Fibroblast of skin of back (primary cell): Measurements from ENCODE around the gene GLI3.
A peak's percentile ranks its signal among the peaks of the same experiment; 100 is the strongest.

Experiments
- DNase-seq: peaks from one replicate; pipeline ENCODE4 v3.0.0-alpha.2; 2013

Gene GLI3

DNA sequence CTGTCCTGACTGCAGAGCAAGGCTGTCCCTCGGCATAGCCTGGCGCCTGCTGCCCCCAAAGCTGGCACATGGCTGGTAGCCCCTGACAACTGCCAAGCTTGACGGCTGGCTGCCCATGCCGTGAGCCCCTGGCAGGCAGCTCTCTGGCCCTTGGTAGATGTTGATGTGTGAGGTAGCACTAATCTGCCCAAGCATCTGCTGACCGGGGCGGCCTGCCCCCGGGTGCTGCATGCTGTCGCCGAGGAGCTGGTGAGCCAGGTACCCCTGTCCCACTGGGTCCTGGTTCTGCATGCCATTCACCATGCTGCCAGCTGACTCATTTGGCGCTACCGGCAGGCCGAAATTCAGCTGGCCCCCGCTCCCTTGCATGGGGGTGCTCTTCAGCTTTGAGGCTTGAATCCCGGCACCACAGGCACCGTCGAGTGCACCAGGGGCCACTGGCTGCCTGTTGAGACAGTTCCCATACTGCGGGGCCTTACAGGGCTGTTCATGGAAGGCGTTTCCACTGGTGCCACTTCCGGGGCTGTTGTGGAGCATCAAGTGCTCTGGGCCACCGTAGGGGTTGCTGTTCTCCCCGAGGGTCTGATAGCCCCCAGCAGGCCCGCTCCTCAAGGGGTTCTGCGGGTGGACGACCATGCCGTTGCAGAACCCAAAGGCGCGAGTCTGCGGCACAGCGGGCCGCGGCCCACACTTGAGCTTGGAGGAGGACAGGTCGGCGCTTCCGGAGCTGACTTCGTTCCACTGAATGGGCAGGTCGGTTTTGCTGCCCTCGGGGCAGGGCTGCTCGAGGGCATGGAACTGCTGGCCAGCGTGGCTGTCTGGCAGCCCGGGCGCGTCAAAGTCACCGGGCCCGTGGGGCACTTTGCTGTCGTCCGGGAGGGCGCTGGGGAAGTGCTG is 271.9 kb downstream of the GLI3 start:
- DNase-seq: no peak

DNA sequence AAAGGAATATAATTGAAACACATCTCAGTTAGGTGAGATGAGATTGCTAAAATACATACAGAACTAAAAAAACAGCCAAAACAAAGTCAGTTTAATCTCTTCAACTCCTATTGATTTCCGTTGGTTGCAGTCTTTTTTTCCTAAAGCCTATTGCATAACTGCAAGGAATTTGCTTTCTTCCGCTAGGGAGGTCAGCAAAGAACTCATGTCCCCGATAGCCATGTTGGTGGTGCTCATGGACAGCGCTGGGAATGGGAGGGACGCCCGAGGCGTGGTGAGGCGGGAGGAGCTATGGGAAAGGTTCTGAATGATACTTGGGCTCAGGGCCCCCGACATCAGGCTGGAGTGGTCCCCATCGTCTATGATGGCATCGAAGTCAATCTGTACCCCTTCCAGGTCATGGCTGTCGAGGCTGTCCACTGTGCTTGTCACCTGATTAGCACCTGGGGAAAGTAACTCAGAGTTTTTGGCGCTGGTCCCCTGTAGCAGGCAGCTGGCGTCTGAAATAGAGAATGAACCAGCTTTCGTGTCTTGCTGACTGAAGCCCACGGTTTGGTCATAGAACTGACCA is 272.7 kb downstream of the GLI3 start:
- no peak for DNase-seq

DNA sequence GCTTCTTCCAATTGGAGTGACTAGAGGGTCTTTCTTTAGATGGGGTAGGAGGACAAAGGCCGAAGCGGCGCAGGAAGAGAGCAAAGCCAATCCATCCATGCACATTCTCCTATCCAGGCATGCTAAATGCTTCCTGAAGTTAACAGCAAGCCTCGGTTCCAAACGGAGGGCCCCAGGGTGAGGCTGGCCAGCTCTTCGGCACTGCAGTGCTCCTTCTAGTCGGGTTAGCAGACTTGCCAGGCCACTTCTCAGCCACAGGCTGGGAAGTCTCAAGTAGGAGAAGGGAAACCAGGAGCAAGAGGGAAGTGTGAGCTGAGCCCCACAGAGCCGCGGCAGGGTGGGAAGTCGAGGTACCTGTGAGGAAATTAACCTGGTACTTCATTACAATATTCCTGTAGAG is 280.3 kb downstream of the GLI3 start:
- DNase-seq: no peak

DNA sequence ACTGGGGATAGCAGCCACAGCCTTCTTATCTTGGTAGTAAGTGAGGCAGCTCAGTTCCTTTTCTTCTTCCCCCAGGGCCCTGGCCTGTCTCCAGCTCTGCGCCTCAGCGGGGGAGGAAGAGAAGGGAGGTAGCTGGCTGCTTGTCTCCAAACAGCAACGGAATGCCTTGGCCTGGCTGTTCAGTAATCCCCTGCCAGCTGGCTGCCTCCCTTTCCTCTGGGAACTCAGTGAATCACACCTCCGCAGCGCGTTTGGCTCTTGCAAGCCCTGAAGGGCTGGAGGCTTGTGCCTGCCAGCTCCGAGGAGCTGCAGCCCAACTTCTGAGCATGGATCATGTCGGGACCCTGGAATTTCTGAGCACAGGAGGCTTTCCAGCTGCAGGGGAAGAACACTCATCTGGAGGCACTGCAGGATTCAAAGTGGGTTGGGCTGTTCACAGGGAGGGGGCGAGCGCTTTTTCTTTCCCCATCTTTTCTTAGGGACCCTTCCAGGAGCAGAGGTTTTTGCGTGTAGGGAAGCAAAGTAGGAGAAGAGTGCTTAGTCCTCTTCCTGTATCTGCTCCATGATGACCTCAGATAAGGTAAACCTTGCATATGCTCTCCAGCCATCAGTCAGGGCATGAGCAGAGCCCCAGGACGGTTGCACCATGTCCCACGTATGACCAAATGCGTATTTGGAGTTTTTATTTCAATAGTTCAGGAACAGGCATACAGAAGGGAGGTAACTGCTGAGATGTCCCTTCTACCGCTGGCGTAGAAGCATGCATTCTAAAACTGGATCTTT is 280.9 kb downstream of the GLI3 start:
- peak; percentile 99 for DNase-seq

DNA sequence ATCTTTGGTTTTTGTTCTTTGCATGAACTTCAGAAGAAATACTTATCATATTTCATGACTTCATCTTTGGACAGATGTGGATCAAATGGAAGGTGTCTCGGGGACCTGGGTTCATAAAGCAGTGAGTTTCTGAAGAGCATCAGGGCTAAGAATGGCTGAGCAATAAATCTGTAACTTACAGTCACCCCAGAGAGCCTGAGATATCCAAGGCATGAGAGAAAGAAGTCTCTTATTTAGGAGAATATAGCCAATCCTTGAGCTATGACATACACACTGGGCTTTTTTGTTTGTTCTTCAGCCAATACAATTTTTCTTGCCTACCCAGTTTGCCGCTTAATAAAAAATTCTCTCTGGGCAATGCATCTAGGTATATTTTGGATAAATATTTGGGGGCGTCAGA is 281.6 kb downstream of the GLI3 start:
- DNase-seq: peak; percentile 21

DNA sequence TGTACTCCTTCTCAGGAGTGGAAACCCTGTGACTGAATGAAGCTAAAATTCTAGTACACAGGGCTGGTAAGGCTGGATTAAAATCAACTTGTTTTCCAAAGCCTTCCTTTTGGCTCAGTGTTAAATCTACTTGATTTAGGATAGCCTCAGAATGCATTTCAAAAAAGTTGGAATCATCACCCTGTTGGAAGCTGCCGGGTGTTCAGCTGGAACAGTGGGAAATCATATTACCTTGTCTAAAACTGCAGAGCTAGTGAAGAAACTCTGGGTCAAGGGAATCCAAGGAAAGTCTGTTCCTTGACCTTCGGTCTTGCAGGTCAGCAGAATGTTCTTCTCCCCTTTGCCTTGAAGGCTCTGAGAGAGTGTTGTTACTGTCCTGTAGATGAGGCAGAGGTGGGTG is 282.0 kb downstream of the GLI3 start:
- no peak for DNase-seq

DNA sequence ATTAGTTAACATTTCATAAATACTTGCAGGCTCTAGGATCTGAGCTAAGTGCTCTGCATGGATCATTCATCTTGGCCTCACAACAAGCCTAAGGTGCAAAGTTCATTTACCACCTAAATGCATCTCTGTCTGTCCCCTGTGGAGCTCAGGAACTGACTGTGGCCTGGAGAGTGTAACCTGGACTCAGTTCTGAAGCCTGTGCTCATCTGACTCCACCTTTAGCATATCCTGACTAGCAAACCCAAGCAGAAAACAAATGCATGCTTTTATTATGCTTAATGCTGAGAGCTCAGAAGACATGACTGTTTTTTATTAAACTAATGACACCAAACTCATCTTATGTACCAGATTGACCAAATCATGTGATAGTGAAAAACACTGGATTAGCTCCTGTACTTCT is 288.5 kb downstream of the GLI3 start:
- no peak for DNase-seq

DNA sequence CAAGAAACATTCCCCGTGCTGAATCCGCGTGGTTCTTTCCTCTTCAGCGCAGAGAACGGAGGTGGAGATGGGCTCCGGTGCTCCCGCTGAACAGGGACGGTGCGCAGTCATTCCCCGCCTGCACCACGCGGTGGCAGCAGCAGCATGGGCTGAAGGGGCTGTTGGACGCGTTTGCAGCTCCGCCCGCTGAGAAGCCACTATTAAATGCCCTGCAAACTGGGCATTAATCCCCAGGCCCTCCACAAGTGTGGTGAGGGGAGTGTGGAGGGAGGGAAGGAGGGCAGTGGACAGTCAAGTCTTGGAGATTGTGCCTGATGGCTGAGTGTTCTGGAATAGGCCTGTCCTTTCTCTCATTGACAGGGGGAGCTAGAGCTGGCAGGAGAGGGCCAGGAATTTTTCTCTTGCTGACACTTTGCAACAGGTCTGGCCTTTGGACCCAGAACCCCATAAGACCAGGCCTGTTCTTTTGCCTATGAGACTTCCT is 293.9 kb downstream of the GLI3 start:
- DNase-seq: peak; percentile 71

DNA sequence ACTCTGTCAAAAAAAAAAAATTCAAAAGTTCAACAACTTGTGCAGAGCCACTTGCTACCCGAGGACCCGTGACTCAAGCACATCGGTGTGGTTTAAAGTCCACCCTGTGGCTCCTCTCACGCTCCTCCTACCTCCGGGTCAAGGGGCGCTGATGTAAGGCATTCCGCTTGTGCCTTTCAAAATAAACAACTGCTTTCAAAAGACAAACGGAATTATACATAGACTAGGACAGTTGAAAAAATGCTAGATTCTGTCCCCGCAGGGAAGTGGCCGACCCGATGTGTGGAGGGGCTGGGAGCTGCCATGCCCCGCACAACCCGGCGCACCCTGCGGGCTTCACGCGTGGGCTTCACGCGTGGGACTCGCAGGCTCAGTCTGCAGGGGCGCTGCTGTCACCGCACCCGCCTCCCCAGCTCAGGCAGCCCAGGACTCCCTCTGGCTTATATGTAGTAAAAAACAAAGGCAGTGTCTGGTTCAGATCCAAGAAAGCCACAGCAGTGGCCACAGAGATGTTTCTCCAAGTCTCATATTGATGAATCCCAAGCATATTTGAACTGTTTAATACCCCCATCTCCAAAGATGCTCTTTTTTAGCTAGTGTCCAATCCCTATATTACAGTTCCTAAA is 294.4 kb downstream of the GLI3 start:
- peak; percentile 40 for DNase-seq

DNA sequence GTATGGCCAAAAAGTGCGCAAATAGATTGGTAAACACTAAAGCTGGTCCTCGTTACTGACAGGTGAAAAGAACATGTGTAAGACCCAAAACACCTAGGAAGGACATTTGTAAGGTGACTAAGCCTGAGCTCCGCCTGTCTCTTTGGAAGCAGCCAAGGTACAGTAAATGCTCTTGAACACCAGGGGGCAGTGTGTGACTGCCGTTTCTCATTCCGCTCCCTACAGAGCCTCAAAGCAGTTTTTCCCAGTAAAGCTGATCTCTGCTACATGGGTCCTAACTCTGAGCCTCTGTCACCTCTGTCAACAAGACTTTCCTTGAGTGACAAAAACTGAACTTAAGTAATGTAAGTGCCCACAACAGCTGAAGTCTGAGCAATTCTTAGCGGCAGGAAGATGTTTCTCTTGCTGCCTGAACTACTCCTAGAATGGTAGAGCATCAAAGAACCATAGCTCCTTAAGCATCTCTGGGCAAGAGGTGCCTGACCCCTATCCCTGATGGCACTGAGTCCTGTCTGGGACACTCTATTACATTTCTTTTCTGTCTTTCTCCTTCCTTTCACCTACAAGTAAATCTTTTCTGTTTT is 296.2 kb downstream of the GLI3 start:
- DNase-seq: peak; percentile 78

DNA sequence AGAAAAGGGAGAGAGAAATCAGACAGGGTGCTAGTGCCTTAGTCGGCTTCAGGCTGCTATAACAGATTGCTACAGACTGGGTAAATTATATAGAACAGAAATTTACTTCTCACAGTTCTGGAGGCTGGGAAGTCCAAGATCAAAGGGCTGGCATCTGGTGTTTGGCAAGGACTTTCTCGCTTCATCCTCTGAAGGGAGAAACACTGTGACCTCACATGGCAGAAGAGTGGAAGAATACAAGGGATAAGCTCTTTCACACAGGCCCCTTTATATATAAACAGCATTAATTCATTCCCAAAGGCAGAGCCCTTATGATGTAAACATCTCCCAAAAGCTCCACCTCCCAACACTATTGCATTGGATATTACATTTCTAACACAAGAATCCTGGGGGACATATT is 298.6 kb downstream of the GLI3 start:
- DNase-seq: no peak

DNA sequence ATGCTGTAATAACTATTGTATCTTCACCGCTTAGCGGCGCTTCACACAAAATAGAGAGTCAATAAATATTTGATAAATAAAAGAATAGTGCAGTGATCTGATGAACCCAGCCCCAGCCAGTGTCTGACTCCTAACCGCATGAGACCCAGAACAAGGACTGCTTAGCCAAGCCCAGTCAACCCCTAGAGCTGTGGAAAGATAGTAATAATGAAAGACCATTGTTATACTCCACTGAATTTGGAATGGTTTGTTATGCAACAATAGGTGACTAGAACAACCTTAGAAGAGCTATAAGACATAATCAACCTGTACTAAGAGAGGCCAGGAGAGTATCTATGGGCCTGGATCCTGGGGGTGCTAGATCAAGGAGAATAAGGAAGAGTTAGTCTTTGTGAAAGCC is 303.6 kb downstream of the GLI3 start:
- DNase-seq: no peak

DNA sequence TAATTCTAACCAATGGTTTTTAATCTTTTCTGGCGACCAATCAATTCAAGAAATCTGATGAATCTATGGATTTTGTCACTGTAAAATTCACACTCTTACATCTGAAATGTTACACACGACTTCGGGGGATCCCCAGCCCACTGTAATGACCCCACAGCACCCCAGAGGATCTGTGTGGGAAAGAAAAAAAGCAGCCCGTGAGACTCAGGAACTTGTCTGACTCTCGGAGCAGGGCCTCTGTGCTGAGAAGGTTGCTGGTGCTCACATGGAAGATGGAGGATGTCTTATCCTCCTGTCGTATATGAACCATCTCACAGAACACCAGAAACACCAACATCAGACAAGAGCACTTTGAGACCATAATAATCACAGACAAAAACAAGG is 305.8 kb downstream of the GLI3 start:
- DNase-seq: no peak

DNA sequence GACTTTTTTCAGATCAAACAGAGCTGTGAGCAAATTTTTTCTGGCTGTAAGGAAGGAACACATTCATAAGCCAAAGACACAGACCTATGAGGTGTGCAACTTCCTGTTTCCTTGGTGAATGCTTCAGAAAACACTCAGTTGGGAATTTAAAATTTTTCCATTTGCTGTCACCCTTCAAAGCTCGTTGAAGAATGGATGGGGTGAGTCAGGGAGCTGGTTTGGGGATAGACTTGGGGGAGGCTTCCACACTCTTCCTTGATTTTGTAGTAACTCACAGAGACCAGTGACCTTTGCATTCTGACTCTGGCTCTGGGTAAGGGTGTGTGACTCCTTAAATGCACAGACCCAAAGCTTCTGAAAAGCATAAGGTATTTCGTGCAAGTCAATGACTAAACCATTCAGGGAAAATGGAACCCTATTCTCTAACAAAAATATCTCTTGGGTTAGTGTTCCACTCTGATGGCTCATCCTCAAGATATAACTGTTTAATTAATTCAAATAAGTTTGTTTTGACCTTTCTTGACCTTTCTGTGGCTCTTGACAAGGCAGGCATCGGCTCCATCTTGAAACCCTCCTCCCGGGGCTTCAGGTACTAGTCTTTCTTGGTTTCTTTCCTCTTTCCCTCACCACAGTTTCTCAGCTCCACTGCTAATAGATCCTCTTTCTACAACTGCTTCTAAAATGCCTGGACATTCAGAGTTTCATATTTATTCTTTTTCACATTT is 306.3 kb downstream of the GLI3 start:
- peak; percentile 73 for DNase-seq

DNA sequence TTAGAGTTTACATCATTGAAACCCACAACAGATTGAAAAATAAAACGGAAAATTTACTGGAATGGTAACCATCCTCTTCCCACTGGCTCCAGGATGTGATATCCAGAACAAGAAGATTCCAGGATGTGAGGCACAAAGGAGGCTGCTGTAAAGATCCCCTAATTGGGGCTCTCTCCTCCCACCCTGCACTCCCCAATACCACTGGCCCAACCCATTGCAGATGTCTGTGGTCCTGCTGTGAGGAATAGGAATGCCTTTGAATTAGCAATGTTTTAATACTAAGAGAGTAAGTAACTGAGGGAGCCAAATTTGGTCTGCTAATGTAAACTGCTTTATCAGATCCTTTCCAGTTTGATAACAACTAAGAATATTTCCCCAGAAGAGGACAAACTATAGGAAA is 308.2 kb downstream of the GLI3 start:
- no peak for DNase-seq

DNA sequence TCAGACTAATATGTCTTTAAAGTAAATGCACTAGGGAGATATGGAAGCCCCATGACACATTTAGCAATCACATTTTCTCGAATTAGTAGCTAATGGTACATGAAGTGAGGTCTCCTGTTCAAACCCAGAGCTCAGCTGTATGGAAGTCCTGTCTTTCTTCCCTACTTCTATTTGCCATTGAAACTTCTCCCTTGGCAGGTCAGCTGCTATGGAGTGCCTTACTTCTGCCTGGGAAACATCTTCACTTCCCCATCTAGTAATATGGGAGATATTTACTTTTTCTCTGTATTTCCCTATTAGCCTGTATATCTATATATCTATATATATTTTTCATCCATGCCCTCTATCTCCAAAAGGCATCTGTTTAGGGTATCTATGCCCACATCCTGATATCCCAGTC is 308.8 kb downstream of the GLI3 start:
- no peak for DNase-seq

DNA sequence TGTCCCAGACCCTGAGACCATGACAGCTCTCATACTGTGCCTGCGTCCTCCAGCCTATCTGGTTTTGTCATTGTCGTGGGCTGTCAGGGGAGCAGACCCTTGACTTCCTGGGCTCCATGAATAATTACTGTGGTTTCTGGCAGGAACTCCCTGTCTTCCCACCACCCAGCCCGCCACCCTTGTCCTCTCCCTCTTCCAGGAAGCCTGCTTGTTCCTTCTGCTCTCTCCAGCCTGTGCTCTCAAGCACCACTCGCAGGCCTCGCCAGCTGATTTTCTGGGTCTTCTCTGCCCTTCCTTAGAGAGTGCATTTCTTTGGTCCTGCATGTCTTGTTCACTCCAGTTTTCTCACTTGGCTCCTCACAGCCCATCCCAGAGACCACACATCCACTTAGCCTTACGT is 309.6 kb downstream of the GLI3 start:
- DNase-seq: no peak

DNA sequence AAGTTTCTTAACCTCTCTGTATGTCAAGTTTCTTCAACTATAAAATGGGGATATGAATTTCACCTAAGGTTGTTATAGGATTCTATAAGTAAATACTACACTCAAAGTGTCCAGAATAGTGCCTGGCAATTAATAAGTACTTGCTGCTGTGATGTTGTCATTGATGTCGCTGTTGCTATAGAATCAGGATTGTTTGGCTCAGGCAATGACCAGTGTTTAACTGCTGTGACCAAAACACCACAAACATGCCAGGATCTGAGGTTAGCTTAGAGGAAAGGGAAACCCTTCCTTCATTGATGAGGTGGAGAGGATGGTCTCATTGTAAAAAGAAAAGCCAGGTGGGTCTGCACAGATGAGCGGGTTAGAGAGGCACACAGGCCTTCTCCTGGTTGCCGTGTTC is 311.1 kb downstream of the GLI3 start:
- DNase-seq: peak; percentile 25

DNA sequence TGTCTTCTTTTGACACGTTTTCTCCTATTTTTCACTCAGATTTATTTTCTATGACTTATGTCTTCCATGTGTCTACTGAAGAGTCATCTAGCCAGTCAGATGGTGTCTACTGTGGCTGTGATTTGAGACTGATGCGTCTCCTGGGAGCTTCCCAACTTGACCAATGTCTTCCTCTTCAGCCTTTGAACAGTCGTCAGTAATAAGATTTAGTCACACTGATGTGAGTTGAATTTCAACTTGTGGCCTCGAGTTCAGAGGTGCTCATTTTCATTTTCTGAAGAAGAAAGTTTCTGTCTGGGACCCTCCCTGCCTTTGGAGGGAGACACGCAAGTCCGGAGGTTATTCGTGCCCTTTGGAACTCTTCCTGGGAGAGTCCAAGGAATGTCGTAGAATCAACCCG is 312.2 kb downstream of the GLI3 start:
- DNase-seq: no peak

DNA sequence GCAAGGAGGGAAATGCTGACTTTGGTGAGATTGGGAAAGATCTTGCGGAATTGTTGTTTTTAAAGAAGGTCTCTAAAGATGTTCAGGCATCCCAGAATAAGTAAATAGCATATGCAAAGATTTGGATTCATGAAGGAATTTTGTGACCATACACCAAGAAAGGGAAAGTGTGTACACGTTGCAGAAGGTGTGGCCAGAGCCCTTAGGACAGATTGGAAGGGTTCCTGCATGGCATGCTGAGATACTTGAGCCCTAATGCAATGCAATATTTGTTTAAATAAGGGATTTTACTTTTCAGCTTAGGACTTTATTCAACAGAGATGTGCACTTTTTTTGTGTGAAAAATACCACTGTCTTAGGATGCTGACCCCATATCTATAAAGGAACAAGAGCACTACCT is 314.6 kb downstream of the GLI3 start:
- no peak for DNase-seq

DNA sequence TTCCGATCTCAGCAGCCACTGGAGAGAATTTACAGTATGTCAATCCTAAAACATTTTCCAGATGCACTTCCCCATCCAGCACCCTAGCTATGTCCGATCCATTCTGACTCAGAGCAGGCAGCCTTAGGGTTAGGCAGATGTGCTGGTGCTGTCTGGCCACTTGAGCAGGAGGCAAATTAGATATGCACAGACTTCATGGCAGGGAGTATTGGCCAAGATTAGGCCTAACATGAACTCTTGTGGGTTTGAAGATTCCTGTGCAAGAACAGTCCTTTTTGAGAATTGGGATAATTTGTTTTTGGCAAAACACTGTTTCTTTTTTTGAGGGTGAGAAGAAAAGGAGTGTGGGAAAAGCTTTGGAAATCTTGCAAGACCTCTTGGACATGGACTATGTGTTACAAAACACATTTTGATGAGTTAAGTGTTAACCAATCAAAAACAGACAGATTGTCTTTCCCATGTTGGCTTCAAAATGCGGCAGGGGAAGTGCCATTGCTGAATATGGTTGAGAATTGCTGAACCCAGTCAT is 315.5 kb downstream of the GLI3 start:
- peak; percentile 27 for DNase-seq

DNA sequence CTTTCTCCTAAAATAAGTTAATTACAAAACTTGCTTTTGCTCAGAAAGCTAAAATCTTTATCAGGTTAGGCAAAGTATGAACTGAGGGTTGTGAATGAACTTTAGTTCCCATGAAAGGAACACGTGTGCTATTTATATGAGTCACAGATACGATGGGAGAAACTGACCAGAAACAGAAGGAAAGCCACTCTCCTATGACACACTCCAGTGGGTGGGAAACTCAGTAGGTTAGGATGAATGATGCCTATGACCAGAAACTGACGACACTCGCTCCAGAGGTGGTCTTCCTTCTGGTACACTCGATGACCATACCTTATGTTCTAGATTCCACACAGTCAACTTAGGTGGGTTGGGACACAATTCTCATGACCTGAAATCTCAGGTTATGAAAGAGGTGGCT is 318.4 kb downstream of the GLI3 start:
- DNase-seq: peak; percentile 85
